ENCODE measurements around the gene PRKCA.

Gene PRKCA

DNA sequence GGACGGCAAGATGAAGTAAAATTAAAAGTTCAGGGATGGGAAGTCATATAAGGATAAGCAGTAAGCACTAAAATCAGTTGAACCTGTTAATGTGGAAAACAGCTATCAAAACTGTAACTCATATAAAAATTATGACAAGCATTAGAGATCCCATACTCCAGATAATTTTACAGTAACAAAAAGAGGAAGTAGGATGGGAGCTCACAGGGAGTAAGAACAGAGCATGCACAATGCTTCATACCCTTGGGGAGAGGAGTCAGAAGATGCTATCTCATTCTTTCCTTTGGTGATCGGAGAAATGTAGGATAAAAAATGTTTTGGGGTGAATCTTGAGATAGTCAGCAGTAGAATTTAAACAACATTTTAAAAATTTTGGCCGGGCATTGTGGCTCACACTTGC is 367.8 kb downstream of the PRKCA start:
- DNase-seq: no peak

DNA sequence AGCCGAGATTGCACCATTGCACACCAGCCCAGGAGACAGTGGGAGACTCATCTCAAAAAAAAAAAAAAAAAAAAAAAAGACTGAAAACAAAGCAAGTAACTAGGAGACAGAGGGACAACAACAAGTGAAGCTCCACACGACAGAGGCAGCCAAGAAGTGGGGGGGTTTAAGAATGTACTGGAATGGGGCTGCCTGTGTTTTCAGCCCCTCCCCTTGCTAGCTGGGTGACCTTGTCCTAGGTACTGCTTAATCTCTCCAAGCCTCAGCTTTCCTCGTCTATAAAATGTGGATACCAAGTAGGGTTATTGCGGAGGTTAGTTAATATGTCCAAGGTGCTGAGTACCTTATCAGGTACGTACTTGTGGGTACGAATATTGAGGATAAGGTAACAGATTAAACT is 368.7 kb downstream of the PRKCA start:
- DNase-seq: no peak

DNA sequence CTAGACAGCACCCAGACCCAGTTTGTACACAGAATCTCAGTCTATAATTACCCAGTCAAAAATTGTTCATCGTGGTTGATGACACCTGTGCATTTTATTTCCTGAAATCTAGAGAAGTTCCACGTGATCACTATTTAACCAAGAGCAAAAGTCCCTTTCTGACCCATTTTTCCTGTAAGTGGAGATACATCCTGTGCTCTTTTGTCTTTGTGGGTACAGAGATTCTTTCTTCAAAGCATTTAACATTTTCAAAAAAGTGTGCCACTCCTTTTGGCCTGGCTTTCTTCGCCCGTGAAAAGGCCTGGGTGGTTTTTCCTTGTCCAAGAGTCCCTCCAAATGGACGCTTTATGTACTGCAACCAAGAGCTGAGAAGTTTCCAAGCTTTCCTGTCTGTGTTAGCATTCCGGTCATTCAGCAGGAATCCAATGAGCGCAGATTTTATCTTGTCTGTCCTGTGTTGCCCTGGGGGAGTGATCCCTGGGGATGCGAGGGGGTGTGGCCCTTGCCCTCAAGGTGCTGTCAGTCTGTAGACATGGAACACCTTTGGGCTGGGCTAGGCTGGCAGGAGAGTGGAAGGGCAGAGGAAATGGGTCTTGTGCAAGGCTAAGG is 371.4 kb downstream of the PRKCA start:
- DNase-seq: peak; percentile 74

GRCh38 chr17:66675273-66675990 is 373.0 kb downstream of the PRKCA start:
- DNase-seq: no peak

GRCh38 chr17:66675991-66676371 is 373.6 kb downstream of the PRKCA start:
- no peak for DNase-seq

GRCh38 chr17:66676421-66676820 is 374.0 kb downstream of the PRKCA start:
- DNase-seq: peak; percentile 27

- DNase-seq: peak; percentile 82
Observed at GRCh38 chr17:66677201-66677981, 375.0 kb downstream of the PRKCA start.

- no peak for DNase-seq
Observed at GRCh38 chr17:66678061-66678460, 375.6 kb downstream of the PRKCA start.

DNA sequence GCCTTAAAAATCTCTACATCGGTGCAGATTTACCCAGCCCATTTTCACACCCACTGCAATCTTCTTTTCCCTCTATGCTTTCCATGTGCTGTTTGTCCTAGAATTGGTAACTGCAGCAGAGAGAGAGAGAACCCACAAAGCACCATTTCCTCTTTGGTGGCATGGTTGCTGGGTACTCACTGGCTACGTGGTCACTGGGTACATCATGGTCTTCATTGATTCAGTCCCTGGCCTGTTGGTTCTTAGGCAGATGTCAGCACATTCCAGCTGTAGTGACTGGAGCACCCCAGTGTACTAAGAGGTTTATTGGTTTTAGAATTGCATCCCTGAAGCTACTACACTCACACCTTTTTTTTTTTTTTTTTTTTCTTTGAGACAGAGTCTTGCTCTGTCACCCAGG is 376.4 kb downstream of the PRKCA start:
- no peak for DNase-seq

DNA sequence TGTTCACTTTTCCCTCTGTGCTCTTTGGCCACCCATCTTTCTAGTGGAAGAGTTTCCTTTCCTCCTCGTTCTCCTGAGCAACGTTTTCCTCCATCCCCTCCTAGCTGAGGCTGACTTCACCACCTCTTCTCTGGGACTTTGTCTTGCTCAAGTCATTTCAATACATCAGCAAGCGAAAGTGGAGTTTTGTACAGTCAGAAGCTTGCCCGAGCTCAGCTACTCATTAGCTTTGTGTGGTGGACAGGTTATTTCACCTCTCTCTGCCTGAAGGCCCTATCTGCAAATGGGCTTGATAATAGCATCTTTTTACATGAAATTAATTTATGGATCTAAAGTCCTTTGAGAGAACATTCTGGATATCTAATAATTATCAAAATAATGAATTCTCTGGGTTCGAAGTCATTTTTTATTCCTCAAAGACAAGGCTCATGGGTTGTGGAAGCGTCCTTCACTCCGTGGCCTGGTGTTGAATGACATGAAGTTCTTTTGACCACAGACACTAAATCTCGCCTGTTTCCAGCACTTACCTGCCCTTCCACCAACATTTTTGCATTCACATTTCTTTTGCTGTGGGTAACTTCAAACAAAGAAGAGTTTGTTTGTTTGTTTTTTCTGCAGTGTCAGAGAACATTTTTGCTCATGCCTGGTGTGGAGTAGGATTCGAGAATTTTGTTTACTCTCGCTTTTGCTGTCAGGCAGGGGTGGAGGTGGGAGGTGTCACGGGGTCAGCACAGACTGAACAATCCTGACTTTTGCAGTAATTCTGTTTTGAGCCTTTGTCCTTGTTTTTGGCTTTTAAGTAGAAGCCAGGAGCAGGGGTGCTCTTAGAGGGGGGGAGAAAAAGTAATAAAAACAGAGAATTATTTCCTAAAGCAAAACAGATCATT is 377.5 kb downstream of the PRKCA start:
- DNase-seq: no peak

DNA sequence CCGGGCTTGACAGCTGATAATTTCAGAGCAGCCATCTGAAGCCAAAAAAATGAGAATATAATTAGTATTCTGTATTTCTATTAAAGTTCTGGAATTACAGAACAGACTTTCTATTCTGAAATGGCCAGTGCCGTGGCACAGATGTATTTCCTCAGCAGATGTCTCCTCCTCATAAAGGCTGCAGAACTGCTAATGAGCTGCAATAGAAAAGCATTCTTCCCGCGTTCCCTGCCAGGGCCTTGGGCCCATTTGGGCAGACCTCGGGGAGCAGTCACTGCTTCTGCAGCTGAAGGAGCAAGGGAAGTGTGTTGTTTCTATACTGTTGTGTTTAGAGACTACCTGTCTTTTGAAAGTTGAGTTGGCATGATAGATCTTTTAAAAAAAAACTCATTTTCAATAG is 379.9 kb downstream of the PRKCA start:
- no peak for DNase-seq

DNA sequence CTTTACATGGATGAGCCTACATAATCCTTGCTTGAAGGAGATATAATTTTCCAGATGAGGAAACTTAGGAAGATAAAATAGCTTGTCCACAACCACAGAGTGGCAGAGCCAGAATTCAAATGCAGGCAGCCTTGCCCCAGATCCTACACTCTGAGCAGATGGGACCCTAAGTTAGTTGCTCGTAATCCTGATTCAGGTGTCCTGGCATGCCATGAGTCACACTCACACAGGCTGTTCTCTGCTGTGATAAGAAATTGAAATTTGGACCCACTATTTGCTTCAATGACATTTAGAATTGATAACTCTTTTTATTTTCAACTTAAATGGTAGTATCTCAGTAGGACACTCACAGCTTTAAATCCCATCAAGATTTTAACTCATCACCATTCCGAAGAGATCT is 381.8 kb downstream of the PRKCA start:
- DNase-seq: no peak

GRCh38 chr17:66684731-66685130 is 382.3 kb downstream of the PRKCA start:
- DNase-seq: no peak

- no peak for DNase-seq
Observed at GRCh38 chr17:66686601-66687000, 384.2 kb downstream of the PRKCA start.

GRCh38 chr17:66687570-66688284 is 385.3 kb downstream of the PRKCA start:
- DNase-seq: no peak

GRCh38 chr17:66689221-66689620 is 386.8 kb downstream of the PRKCA start:
- DNase-seq: no peak

- no peak for DNase-seq
Observed at GRCh38 chr17:66690166-66690565, 387.8 kb downstream of the PRKCA start.

DNA sequence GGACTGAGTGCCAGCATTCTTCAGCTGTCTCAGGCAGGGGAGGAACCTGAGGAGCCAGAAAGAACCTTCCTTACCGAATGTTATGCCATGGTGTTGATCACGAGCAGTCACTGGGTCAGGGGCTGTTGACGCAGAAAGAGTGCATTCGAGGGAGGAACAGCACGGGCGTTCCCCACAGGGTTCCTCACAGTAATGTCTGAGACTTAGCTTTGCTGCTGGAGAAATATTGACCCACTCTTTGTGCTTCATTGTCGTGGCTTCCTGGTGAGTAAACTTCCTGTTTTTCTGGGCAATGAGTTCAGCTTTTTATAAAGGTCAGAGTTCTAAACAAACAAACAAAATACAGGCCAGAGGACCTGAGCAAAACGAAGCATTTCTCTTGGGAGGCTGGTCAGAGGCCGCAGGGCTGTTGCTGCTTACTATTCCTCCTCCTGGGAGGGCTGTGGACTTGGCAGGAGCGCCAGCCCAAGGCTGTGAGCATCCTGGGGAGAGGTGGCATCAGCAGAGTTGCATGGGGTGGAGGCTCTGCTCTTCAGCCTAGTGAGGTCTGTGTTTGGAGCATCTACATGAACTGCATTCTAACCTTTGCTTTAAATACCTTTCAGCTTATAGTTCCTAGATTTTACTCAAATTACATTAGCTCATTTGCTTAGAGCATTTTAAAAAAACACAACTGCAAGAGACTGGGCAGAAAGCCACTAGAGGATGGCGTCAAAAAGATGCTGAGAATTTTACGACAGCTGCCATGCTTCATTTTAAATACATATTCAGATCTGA is 389.4 kb downstream of the PRKCA start:
- DNase-seq: no peak

DNA sequence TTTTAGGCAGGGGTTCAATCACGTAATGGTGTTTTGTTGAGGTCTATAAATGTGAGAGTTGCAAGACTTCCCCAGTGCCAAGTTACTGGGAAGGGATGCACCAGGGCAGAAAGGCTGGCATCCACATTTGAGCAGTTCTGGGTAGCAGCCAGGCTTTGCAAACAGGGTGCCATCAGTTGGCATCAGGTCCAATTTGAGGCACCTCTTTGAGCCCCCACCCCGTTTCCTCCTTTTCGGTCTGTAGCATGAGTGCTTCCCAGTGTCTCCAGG is 389.9 kb downstream of the PRKCA start:
- no peak for DNase-seq

- no peak for DNase-seq
Observed at GRCh38 chr17:66695098-66695497, 392.7 kb downstream of the PRKCA start.

- DNase-seq: no peak
Observed at GRCh38 chr17:66698270-66698669, 395.9 kb downstream of the PRKCA start.

GRCh38 chr17:66701462-66701861 is 399.0 kb downstream of the PRKCA start:
- DNase-seq: no peak

All from EL (cell line).